HCT116 (cell line): ENCODE measurements around the gene AGER. TPM values are rescaled to one million over a fixed set of nuclear protein-coding genes. Genes with fewer than 3 reads are reported as not detected.

Source experiments
- ATAC-seq: fragments of 200-7000 bp; cut with Tn5 transposase; 2 replicates; pipeline ENCODE4 v1.9.1; 2020; ENCODE audit warnings: mild to moderate bottlenecking, moderate library complexity
- BruUV-seq: library from RNA; stranded (reverse); fragments of 400-500 nt; replicated peaks from 2 replicates; lab custom pipeline; 2021; lab: Mats Ljungman, UMichigan
- CTCF ChIA-PET: fragments of 300-600 bp; sonication (Branson Sonifier 250); formaldehyde crosslinking; loops from one replicate; lab custom pipeline; 2021; ENCODE audit warnings: antibody characterized with exemption; lab: Charles Lee
- POLR2A ChIA-PET: fragments of 300-600, 350-600 bp; sonication (Branson Sonifier 250); formaldehyde crosslinking; loops from one replicate; lab custom pipeline; 2021; ENCODE audit warnings: antibody characterized with exemption; lab: Charles Lee
- RAD21 ChIA-PET, 2 experiments: fragments of 300-600 bp; sonication (Branson Sonifier 250); formaldehyde crosslinking; loops; one replicate each; lab custom pipeline; 2023; ENCODE audit warnings: low total read pairs in 2 of 2; ENCODE audit not compliant: uncharacterized antibody in 2 of 2, unreplicated experiment in 2 of 2, low non-redundant PET in 1 of 2; lab: Charles Lee
- DNase-seq: peaks from one replicate; pipeline ENCODE4 v3.0.0-alpha.2; 2010; ENCODE audit warnings: low read depth, low spot score
- H2AFZ ChIP-seq: fragments of 200-600 bp; shearing (Covaris generic), sonication (generic); 2 replicates; pipeline ENCODE4 v1.6.1; 2017; ENCODE audit warnings: low read depth, mixed run types, mixed read lengths, antibody characterized with exemption, low read length; ENCODE audit not compliant: poor library complexity, severe bottlenecking
- H3K27ac ChIP-seq: 2 replicates; pipeline ENCODE4 v1.5.1; 2012; ENCODE audit warnings: low read depth, low read length
- H3K27me3 ChIP-seq: fragments of 200-600 bp; sonication (generic); 2 replicates; pipeline ENCODE4 v1.6.1; 2016; ENCODE audit warnings: mixed run types, low read length, mixed read lengths; ENCODE audit not compliant: insufficient read depth
- H3K36me3 ChIP-seq, 2 experiments: fragments of 200-500 bp in 1 of 2; fragments of 200-600 bp in 1 of 2; sonication (Bioruptor generic) in 1 of 2; sonication (generic) in 1 of 2; 2 replicates each; pipeline versions ENCODE4 v1.5.1 to v1.6.1; 2014 to 2016; ENCODE audit warnings: low read length in 2 of 2, inconsistent platforms in 1 of 2, mixed read lengths in 1 of 2, mixed run types in 1 of 2; ENCODE audit not compliant: insufficient read depth in 2 of 2, control insufficient read depth in 1 of 2
- H3K4me1 ChIP-seq, 2 experiments: fragments of 200-600 bp in 1 of 2; sonication (generic) in 1 of 2; 2 replicates each; pipeline versions ENCODE4 v1.5.1 to v1.6.1; 2012 to 2017; ENCODE audit warnings: low read length in 2 of 2, inconsistent platforms in 1 of 2, mild to moderate bottlenecking in 1 of 2, mixed read lengths in 1 of 2, mixed run types in 1 of 2, moderate library complexity in 1 of 2; ENCODE audit not compliant: insufficient read depth in 2 of 2, control insufficient read depth in 1 of 2
- H3K4me2 ChIP-seq: fragments of 200-600 bp; sonication (generic); 2 replicates; pipeline ENCODE4 v1.6.1; 2017; ENCODE audit warnings: mixed run types, low read length, mixed read lengths
- H3K4me3 ChIP-seq, 2 experiments: fragments of 200-600 bp in 1 of 2; sonication (generic) in 1 of 2; replicated peaks in 1 of 2; 2 replicates each; pipeline ENCODE4 v1.5.1; 2011 to 2016; ENCODE audit warnings: low read length in 2 of 2, control low read depth in 1 of 2, low read depth in 1 of 2, mild to moderate bottlenecking in 1 of 2, mixed read lengths in 1 of 2, mixed run types in 1 of 2
- H3K79me2 ChIP-seq: fragments of 200-600 bp; sonication (generic); 2 replicates; pipeline ENCODE4 v1.6.1; 2017; ENCODE audit warnings: mild to moderate bottlenecking, mixed run types, low read length, moderate library complexity, mixed read lengths; ENCODE audit not compliant: insufficient read depth
- H3K9ac ChIP-seq: fragments of 200-600 bp; sonication (generic); 2 replicates; pipeline ENCODE4 v1.6.1; 2016; ENCODE audit warnings: low read length, mixed read lengths
- H3K9me2 ChIP-seq: fragments of 200-600 bp; sonication (generic), shearing (Covaris generic); 2 replicates; pipeline ENCODE4 v1.6.1; 2017; ENCODE audit warnings: mixed run types, mild to moderate bottlenecking, moderate library complexity; ENCODE audit not compliant: insufficient read depth
- H3K9me3 ChIP-seq, 2 experiments: fragments of 200-500 bp in 1 of 2; fragments of 200-600 bp in 1 of 2; sonication (Bioruptor generic) in 1 of 2; sonication (generic) in 1 of 2; 2 replicates each; pipeline ENCODE4 v1.6.1; 2014 to 2017; ENCODE audit warnings: low read length in 2 of 2, mixed read lengths in 2 of 2, inconsistent platforms in 1 of 2, low read depth in 1 of 2, mild to moderate bottlenecking in 1 of 2, mixed run types in 1 of 2, moderate library complexity in 1 of 2; ENCODE audit not compliant: control insufficient read depth in 1 of 2, insufficient read depth in 1 of 2
- H4K20me1 ChIP-seq: fragments of 200-600 bp; sonication (generic), shearing (Covaris generic); 2 replicates; pipeline ENCODE4 v1.6.1; 2017; ENCODE audit warnings: mixed run types, mild to moderate bottlenecking, moderate library complexity; ENCODE audit not compliant: insufficient read depth
- JUND ChIP-seq: IDR thresholded peaks from 2 replicates; pipeline ENCODE4 v1.6.1; 2012
- intact Hi-C: fragments of 100-400 bp; cut with micrococcal nuclease; formaldehyde crosslinking; loops from 2 replicates; pipeline ENCODE4 v1.10.0; 2022
- total RNA-seq: library from RNA; stranded (reverse); gene quantifications from one replicate; pipeline ENCODE4 v1.2.1, GENCODE V29; 2021; ENCODE audit not compliant: unreplicated experiment
- TF ChIP-seq, protein P1 (sequence below), 3 experiments: fragments of 200-600 bp in 1 of 3; sonication (generic) in 1 of 3; IDR thresholded peaks in 2 of 3; conservative IDR thresholded peaks in 1 of 3; 2 replicates each; pipeline ENCODE4 v1.5.1; 2012 to 2017; ENCODE audit warnings: low read depth in 2 of 3, low read length in 2 of 3, antibody characterized with exemption in 1 of 3, borderline replicate concordance in 1 of 3, control low read depth in 1 of 3, mild to moderate bottlenecking in 1 of 3, mixed read lengths in 1 of 3, mixed run types in 1 of 3, moderate library complexity in 1 of 3; ENCODE audit not compliant: insufficient read depth in 1 of 3

Gene AGER
- total RNA-seq, 1 experiment from 2014 or later = 22.6 TPM

DNA sequence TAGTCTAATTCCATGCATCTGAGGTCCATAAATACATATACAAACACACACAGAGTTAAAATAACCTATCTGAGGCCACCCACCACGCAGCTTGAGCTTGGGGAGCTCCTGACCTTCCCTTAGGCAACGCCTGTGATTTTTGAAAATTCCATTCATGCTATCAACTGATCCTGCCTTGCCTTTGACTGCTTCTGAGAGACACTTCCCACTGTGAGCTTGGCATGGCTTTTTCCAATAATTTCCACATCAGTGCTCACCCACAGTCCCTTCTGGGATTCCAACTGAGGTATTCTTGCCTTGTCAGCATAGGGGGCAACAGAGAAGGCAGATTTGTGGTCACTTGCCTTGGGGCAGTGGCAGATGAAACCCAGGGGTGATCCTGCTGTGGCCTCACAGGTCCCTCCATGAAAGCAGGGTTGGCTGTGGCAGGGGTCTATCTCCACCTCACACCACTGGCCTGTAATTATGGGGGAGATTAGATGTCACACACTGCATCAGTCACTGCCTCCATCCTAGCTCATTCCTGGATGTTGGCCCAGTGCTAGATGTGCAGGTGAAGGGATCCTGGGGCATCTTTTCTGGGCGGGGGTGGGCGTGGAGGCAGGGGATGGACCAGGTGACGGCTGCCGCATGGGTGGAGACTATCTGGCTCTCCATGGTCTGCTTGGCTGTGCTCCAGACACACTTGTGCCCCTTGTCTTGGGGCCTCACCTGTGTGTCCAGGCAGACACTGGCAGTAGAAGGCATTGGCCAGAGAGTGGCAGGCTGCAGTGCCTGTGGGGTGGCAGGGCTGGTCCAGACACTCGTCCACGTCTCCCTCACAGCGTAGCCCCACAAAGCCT lies 19.6 kb upstream of the AGER start (continued):
- TF ChIP-seq, protein P1, sequence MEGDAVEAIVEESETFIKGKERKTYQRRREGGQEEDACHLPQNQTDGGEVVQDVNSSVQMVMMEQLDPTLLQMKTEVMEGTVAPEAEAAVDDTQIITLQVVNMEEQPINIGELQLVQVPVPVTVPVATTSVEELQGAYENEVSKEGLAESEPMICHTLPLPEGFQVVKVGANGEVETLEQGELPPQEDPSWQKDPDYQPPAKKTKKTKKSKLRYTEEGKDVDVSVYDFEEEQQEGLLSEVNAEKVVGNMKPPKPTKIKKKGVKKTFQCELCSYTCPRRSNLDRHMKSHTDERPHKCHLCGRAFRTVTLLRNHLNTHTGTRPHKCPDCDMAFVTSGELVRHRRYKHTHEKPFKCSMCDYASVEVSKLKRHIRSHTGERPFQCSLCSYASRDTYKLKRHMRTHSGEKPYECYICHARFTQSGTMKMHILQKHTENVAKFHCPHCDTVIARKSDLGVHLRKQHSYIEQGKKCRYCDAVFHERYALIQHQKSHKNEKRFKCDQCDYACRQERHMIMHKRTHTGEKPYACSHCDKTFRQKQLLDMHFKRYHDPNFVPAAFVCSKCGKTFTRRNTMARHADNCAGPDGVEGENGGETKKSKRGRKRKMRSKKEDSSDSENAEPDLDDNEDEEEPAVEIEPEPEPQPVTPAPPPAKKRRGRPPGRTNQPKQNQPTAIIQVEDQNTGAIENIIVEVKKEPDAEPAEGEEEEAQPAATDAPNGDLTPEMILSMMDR (IDR thresholded peaks at IDR 0.05 in 2 of 3, conservative IDR thresholded peaks at IDR 0.05 in 1 of 3; ENCODE audit: borderline replicate concordance in 1 of 3, insufficient read depth in 1 of 3, low read depth in 2 of 3, low read length in 2 of 3) = no peak

DNA sequence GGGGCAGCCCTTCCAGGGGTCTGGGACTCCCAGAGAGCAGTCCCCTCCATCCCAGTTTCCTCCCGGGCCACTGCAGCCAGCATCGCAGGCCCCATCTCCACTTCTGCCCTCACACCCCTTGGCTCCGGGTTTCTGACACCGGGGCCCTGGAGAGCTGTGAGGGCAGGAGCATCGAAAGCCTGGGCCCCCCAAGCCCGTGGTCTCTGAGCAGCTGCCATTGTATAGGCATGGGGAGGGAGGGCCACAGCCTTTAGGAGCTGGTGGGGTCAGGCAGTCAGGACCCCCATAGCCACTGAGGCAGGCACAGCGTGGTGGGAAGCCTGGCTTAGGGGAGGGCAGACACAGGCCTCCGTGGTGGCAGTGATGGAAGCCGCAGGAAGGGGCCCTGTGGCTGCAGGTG lies 18.1 kb upstream of the AGER start:
- H3K9me2 ChIP-seq = no peaks in the 10 kb centered on the region
- H3K79me2 ChIP-seq = no peaks in the 10 kb centered on the region
- H2AFZ ChIP-seq = no peak overlapping the region
- H3K27ac ChIP-seq = no peak overlapping the region
- CTCF ChIA-PET = no interaction called here
- RAD21 ChIA-PET = no interaction called here
- no peak overlapping the region for H3K4me2 ChIP-seq
- POLR2A ChIA-PET = no interaction called here
- 0 out of 2 replicates have a peak, but pooled peaks cover 3% of the 10 kb centered on the region for H3K27me3 ChIP-seq
- no peak overlapping the region for H3K9ac ChIP-seq
- peaks cover 4 to 11% of the 10 kb centered on the region in 2 experiments for H3K4me1 ChIP-seq
- H4K20me1 ChIP-seq = no peaks in the 10 kb centered on the region
- intact Hi-C loops = no loop called here
- H3K9me3 ChIP-seq = no peaks in the 10 kb centered on the region
- ATAC-seq (no peak), DNase-seq (no peak)
- no TSS peak for BruUV-seq
- no peaks in the 10 kb centered on the region for H3K36me3 ChIP-seq
- TF ChIP-seq JUND = no peak
- H3K4me3 ChIP-seq = no peak overlapping the region
